OCI-LY7 (cell line): Measurements from ENCODE around the gene NAV2.

Experiments
- CTCF ChIP-seq: fragments of 200-600 bp; sonication (generic); conservative IDR thresholded peaks from 2 replicates; pipeline ENCODE4 v1.5.1; 2014; ENCODE audit warnings: mild to moderate bottlenecking, antibody characterized with exemption, low read length, moderate library complexity, mixed read lengths
- EZH2phosphoT487 ChIP-seq: fragments of 200-600 bp; sonication (generic); IDR thresholded peaks from 2 replicates; pipeline ENCODE4 v1.6.1; 2018; ENCODE audit warnings: low read depth, borderline replicate concordance, mild to moderate bottlenecking, mixed run types, antibody characterized with exemption, low read length, moderate library complexity, mixed read lengths

- no peak for TF ChIP-seq EZH2phosphoT487
- TF ChIP-seq CTCF: no peak
Observed at GRCh38 chr11:20087118-20087521, 374.5 kb downstream of the NAV2 start.
